Ammon's horn (tissue), 1 donor: ENCODE results near the gene BCL11A.
A peak's percentile ranks its signal among the peaks of the same experiment; 100 is the strongest.

Experiments
- DNase-seq: peaks from one replicate; pipeline ENCODE4 v3.0.0-alpha.2; 2016; ENCODE audit warnings: low spot score

BCL11A gene

DNA sequence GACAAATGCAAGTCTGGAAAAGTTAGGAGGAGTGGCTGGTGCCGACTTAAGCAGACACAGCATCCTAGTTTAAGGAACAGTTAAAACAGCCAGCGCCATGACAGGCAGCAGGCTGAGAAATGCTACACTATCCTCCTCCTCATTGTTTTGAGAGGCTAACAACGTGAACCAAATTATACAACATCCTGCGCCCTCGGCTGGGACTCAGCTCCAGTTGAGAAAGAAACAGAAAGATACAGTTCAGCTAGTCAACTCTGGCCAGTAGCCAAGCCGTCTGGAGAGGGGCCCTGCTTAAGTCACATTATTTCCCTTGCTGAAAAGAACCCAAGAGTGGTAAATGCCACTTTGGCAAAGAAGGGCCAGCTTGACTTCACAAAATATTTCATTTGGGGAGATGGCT lies 90.2 kb downstream of the BCL11A start:
- peak; percentile 64 for DNase-seq

DNA sequence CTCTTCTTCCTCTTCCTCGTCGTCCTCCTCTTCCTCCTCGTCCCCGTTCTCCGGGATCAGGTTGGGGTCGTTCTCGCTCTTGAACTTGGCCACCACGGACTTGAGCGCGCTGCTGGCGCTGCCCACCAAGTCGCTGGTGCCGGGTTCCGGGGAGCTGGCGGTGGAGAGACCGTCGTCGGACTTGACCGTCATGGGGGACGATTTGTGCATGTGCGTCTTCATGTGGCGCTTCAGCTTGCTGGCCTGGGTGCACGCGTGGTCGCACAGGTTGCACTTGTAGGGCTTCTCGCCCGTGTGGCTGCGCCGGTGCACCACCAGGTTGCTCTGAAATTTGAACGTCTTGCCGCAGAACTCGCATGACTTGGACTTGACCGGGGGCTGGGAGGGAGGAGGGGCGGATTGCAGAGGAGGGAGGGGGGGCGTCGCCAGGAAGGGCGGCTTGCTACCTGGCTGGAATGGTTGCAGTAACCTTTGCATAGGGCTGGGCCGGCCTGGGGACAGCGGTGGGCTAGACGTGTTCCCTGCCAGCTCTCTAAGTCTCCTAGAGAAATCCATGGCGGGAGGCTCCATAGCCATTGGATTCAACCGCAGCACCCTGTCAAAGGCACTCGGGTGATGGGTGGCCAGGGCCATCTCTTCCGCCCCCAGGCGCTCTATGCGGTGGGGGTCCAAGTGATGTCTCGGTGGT lies 91.9 kb downstream of the BCL11A start:
- DNase-seq, result no peak

DNA sequence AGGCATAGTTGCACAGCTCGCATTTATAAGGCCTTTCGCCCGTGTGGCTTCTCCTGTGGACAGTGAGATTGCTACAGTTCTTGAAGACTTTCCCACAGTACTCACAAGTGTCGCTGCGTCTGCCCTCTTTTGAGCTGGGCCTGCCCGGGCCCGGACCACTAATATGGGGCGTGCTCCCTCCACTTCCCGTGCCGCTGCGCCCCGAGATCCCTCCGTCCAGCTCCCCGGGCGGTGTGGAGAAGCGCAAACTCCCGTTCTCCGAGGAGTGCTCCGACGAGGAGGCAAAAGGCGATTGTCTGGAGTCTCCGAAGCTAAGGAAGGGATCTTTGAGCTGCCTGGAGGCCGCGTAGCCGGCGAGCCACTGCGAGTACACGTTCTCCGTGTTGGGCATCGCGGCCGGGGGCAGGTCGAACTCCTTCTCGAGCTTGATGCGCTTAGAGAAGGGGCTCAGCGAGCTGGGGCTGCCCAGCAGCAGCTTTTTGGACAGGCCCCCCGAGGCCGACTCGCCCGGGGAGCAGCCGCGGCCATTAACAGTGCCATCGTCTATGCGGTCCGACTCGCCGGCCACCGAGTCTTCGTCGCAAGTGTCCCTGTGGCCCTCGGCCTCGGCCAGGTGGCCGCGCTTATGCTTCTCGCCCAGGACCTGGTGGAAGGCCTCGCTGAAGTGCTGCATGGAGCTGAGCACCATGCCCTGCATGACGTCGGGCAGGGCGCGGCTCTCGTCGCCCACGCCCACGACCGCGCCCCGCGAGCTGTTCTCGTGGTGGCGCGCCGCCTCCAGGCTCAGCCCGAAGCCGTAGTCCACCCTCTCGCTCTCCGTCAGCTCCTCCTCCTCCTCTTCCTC lies 92.7 kb downstream of the BCL11A start:
- no peak for DNase-seq

DNA sequence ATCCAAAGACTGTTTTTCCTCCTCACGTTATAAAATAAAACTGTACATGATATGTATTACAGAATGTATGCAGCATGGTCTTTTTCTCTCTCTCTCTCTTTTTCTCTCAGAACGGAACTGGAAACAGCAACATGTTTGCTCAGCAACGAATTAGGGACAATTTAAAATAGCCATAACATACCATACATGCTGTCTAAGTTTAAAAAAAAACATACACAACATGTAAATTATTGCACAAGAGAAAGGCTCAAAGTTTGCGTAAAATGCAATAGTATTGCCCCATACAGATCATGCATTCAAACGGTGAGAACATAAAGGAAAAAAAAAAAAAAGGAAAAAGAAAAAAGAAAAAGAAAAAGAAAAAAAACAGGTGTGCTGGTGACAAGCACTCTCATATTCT lies 93.6 kb downstream of the BCL11A start:
- no peak for DNase-seq

DNA sequence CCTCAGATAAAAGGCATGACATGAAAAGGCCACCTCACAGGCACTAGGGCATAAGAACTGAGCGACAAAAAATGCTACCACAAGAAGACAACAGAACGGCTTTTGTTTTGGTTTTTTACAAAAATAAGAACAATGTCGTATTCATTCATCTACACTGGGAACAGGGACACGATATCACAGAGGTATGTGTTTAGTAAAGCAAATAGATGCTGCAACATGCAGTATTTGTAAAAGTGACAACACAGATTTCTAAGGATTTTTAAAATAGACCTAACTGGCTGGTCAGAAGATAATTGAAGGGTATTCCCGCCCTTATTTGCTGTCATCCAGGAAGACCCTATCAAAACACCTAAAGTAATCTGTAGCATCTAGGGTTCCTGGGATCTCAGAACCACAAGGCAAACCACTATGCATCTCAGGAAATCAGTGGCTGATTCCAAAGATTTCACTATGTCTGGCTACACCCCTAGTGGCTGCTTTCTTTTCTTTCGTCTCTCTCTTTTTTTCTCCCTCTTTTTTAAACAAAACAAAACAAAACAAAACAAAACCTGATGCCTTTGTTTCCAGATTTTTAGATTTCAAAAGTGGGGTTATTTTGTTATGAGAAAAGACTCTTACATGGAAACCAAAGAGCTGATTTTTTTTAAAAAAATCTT lies 97.2 kb downstream of the BCL11A start:
- DNase-seq, result no peak

DNA sequence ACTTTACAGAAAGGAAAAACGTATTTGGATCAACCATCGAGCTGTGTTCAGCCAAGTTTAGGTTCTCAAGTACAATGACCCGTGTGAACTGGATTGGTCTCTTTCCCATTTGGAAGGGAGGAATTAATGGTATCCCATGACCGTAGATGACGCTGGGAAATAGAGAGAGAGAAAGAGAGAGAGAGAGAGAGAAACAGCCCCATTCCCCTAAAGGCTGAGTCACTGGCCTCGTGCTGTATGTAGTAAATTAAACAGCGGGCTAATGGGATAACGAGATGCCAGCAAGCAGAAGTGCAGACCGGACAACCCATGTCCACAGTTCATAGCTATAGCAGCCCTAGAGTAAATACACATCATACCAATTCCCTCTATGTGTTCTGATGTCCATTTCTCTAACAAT lies 99.6 kb downstream of the BCL11A start:
- DNase-seq, result no peak

DNA sequence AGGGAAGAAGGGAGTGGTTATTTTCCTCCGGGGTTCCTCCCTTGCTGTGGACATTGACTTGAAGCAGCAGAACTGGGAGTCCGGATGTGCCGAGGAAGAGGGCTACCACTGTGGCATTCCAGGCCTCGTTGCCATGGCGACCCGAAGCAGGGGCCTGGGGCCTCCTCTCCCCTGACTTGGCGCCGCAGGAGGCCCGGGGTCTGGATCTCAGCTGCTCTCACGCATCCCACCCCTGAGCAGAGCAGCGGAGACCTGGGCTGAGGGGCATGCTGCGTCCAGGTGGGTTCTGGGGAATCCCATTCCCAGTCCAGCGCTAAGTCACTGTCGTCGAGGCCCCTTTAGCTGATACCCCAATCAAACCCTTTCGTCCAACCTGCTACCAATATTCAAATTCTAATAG lies 100.2 kb downstream of the BCL11A start:
- no peak for DNase-seq

DNA sequence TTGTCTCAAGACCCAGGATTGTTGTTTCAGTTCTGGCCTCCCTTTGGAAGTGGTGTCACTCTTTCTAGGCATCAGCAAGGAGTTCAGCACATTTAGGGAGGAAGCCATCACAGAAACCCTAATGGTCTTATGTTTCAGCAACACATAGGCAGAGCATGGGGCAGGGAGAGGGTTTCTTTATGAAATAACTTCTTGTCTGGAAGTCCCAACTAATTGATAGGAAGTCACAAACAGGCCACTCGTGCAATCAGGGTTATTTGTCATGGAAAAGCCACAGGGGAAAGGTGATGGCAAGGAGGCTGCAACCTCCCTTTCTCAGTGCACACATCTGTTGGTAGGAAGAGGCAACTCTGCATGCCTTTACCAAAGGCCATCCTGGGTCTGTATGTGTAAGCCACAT lies 103.0 kb downstream of the BCL11A start:
- DNase-seq, result no peak

DNA sequence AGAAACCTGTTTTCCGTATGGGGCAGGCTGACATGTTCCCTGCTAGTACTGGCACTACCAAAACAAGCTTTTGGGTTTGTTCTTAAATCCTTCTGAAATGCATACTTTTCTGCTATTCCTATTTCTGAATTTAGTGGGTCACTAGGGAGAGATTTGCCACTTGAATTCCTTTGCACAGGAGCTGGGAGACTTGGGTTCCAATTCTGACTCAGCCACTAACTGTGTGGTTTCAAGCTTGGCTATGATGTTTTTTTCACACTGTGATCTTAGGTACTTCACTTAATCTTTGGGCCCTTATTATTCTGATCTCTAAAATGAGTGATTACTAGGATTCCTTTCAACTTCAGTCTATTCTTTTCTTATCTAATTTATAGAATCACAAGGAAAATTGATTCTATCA lies 105.5 kb downstream of the BCL11A start:
- no peak for DNase-seq

DNA sequence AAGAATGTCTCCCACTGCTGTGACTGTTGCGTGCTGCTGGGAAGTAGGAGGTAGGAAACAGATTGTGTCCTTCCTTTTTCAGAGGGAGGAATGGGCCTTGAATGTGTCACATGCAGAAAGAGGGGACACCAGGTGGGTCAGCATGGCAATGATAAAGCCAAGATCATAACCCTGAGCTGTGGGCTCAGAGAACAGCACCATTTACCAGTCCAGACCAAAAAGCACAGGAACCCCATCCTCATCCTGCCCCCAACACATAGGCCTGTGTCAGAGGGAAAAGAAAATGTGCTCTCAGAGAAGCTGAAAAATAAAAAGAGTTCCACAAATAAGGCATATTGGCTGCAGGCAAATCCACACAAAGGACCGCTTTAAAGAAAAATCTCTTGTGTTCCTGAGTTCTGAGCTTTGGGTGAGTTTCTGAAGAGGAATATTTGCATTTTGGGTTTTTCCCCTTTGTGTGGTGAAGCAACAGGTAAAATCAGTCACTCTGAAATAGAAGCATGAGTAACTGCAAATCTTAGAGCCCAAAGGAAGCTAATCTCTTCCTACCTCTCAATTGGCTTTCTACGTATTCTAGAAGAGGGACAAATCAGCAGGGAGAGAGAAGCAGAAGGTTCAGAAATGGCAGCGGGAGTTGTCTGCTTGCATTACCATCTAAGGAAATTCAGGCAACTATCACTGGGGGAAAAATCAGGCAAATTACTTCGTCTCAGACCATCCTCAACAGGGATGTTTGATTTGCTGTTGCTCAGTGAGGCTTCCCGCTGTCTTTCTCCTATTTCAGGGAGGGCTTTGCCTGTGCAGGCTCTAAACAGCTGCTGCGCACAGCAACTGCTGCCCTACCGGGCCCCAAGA lies 106.8 kb downstream of the BCL11A start:
- DNase-seq, result no peak

DNA sequence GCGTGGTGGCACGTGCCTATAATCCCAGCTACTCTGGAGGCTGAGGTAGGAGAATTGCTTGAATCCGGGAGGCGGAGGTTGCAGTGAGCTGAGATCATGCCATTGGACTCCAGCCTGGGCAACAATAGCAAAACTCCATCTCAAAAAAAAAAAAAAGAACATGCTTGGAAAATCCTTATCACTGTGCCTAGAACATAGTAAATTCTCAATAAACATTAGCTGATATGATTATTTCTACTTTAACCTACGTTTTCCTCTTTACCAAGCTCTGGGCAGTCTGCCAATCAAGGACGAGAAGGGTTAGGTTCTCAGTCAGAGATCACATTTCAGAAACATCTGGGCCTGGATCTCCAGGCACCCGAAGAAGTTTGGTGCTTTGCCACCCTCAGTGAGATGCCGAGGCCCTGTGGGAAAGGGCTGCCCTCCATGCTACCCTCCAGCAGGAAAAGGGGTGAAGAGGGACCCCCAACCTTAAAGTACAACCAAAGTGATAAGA lies 107.7 kb downstream of the BCL11A start:
- DNase-seq, result no peak

DNA sequence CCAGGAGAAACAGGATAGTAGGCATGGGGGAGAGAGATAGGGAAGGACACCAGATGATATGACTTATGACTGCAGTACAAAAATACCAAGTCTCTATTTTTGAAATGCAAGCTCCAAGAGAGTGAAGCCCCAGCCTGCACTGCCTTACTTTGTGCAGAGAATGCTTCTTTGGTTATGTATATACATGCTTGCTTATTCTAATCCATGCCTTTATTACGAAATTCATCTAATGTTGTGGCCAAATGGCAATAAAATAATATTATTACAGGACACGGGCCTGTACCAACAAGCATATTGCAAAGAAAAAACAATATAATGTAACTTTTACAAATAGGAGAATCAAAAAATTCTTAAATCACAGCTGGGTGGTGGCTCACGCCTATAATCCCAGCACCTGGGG lies 110.8 kb downstream of the BCL11A start:
- DNase-seq, result no peak

DNA sequence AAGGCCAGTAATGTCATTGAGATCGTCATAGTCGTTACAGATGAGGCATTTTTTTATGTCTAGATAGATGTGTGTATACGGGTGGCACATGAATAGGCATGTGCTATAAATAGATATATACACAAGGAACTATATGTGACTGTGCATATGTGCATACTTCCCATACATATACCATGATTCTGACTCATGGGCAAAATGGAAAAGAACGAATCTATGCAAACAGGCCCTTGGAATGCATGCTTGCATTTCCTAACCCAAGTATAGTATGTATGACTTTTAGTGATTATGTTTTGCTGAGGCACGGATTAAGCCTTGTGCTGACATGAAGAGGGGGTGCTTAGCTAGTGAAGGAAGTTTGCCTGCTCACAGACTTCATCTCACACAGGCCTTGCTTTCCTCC lies 111.7 kb downstream of the BCL11A start:
- DNase-seq, result no peak

DNA sequence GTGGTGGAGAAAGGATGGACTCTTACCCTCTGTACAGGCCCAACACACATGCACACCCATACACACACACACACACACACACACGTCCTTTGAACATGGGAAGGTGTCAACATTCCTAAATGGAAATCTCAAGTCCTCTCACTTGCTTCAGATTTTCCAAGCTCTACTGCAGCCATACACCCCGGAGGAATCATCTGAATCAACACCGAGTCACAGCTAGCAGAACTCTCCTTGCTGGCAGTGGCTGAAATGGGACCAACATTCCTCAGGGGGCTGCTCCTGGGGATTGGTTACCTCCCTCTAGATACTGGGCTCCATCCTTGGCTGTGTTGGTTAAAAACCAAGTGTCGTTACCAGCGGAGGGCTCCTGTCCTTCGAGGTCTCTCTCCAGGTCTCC lies 112.7 kb downstream of the BCL11A start:
- no peak for DNase-seq

DNA sequence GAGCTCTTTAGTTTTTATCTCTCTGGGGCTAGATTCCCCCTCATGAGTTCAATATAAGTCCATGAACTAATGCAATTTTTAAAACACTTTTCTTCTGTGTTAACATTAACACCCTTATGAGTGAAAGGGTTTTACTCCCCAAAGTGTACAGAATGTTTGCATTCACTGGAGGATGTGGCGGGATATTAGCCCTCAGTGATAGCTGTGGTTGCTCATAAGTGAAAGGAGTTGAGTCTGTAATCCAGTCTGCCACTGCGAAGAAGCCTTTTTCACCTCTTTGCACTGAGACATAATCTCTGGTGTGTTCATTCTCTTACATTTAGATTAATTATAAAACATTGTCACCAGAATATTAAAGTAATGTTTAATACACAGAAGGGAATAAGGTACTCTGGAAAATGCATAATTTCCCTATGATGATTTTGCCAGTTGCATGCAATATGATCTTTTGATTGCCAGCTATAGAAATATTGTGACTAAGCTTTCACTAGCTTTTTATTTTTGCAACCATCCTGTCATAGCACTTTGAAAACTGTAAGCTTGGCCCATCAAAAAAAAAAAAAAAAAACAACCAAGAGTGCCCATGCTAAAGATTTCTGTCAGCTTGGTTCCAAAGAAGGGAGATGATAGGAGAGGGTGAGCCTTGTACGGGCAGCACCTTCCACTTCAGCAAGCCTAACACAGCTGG lies 113.2 kb downstream of the BCL11A start:
- no peak for DNase-seq

DNA sequence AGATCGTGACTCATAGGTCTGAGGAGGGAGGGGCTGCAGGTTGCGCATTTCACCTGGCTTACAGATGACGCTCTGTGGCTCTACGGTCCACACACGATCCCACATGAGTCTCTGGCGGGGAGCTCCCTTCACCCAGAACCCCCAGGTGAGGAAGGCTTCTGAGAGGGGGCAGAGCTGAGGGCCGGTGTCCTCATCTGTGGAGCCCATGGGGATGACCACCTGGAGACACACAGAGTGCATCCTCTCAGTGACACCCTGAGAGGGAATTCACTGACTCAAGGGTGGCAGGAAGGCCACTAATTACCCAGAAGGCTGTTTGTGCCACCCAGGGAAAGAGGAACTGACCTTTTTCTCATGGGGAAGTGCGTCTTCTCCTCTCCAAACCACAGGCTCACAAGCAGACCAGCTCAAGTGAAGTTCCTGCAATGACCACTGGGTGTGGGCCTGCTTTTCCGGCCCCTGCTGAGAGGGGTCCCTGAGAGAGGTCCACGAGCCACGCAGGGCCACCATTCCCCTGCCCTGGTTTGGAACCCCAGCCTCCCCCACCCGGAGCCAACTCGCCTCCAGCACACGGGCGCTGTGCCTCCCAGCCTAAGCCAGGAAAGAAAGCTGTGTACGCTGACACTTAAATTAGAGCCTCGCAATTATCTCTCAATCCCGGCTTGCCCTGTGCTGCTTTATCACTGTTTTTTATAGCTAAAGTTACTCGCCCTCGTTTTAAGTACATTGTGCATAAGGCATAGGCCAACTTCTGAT lies 114.1 kb downstream of the BCL11A start:
- DNase-seq, result peak; percentile 71

DNA sequence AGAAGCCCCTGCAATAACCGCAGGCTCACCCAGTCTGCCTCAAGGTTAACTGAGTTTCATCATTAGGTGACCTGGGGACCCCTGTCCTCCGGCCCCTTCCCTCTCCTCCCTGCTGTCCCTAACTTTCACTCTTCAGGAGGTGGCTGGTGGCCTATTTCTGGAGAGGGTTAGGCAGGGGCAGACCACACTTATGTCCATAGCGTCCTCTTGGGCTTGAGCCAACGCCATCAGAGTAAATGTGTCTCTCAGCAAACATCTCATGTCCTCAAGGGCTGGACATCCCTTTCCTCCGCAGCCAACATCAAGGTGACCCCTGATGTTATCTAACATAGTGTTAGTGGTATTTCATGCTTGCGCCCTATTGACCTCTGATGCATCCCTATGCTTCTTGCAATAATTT lies 114.8 kb downstream of the BCL11A start:
- no peak for DNase-seq

DNA sequence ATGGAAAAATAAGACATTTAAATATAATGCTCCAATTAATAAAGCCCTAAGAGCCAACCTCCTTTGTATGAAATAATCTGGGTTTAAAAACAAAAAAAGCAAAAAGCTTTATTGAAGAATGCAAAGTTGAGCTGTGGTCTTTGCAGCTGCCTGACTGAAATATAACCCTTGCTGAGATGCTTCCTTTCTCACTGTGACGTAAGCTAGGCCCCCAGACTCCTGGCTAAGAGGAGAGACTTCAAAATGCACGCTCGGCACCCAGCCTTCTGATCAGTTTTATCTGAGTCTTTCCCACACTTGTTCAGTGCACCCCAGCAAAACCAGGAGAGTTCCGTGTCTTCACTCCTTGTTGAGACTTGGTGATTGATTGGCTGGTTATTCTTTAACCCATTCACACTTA lies 115.3 kb downstream of the BCL11A start:
- DNase-seq, result no peak

DNA sequence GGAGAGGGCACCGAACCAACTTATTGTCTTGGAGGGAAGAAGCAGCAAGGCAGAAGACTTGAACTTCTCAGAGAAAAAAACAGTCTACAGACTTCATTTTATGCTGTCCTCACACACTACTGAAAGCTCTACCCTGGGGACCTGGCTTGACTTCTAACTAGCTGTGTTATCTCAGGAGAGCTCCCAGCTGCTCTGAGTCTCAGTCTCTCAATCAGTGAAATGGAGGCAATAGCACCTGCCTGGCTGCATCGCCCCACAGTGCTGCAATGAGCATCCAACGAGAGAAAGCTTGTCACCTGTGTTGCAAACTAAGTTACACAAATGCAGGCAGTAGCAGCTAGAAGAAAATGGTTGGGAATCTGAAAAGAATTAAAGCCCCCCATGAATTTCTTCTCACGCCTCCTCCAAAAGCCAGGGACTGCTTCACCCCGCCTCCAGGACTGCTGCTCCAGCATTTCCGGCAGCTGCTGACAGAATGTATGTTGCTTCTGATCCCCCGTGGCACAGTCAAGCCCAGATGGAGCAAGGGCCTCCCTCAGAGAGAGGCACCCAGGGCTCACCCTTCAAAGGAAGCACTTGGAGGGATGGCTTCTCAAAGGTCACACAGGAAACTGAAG lies 116.3 kb downstream of the BCL11A start:
- DNase-seq, result no peak

DNA sequence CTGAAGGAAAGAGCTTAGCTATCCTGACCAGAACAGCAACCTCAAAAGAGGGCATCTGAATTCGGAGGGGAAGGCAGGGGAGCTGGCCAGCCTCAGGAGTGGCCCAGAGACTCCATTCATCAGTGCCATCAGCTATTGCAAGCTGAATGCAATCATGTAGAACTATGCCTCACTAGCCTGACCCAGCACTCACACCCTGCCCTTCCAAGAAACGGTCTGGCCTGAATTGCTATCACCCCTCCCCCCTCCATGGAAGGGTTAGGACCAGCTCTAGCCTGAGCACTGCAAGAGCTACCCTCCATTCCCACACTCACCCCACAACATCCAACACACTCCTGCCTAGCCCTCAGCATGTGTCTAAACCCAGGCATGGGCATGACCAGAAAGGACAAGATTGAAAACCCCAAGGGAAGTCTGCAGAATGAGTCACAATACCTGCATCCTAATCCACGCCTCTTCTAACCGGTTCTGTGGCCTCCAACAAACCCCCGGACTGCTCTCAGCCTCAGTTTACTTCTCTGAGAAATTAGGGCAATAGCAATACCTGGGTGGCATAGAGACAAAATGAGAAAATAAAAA lies 120.3 kb downstream of the BCL11A start:
- no peak for DNase-seq
